ENCODE results near the gene CSTA. TPM values are rescaled to one million over a fixed set of nuclear protein-coding genes. Genes with fewer than 3 reads are reported as not detected.

The CSTA gene
- total RNA-seq, 4 donors from 2014 or later = 6.6 to 48.1 (median 29.1) TPM

- TF ChIP-seq CTCF (IDR thresholded peaks at IDR 0.05; ENCODE audit: low read depth) = no peak
These were observed 58.0 kb downstream of the CSTA start, which contains the start of gene MIX23 for GRCh38 chr3:122382888-122383666. MIX23 (minus strand) TSS chr3:122383231; CDS start chr3:122383224, 7 bp downstream.

GRCh38 chr3:122383771-122384697 lies 59.0 kb downstream of the CSTA start, which contains the start of gene FAM162A:
FAM162A (plus strand) TSS chr3:122384182; CDS start chr3:122384266, 84 bp downstream.
- no peak for TF ChIP-seq CTCF (IDR thresholded peaks at IDR 0.05; ENCODE audit: low read depth)

GRCh38 chr3:122387709-122388108 lies 62.7 kb downstream of the CSTA start:
- TF ChIP-seq CTCF (IDR thresholded peaks at IDR 0.05; ENCODE audit: low read depth) = no peak

GRCh38 chr3:122389197-122389596 lies 64.1 kb downstream of the CSTA start:
- TF ChIP-seq CTCF (IDR thresholded peaks at IDR 0.05; ENCODE audit: low read depth) = no peak

GRCh38 chr3:122389892-122390291 lies 64.8 kb downstream of the CSTA start:
- TF ChIP-seq CTCF (IDR thresholded peaks at IDR 0.05; ENCODE audit: low read depth) = no peak

- TF ChIP-seq CTCF (IDR thresholded peaks at IDR 0.05; ENCODE audit: low read depth) = no peak
These were observed 65.6 kb downstream of the CSTA start for GRCh38 chr3:122390665-122391064.

Other genes starting within 250 kb of the CSTA start
- under 1 TPM in 1 of 4 donors, not detected in 3; under 0.01 TPM for gene CASR, start 141.6 kb upstream of the CSTA start, total RNA-seq
- 10 to 100 TPM; 10.4 to 20.2 (median 14.4) TPM for gene MIX23, start 58.0 kb downstream of the CSTA start, total RNA-seq
- gene FAM162A, start 58.9 kb downstream of the CSTA start, total RNA-seq = 10 to 100 TPM; 18.7 to 28.8 (median 24.5) TPM
- 1 to 10 TPM; 4.1 to 6.6 (median 6.1) TPM for gene WDR5B, start 90.8 kb downstream of the CSTA start, total RNA-seq
- 10 to 100 TPM; 35.9 to 54.8 (median 42.4) TPM for gene KPNA1, start 189.7 kb downstream of the CSTA start, total RNA-seq
- 10 to 100 TPM; 23.6 to 50.7 (median 31.3) TPM for gene PARP9, start 239.1 kb downstream of the CSTA start, total RNA-seq
- 10 to 100 TPM; 22.0 to 33.0 (median 26.3) TPM for gene DTX3L, start 239.1 kb downstream of the CSTA start, total RNA-seq

Measured in subcutaneous adipose tissue (tissue), 4 donors.